Measurements from ENCODE around the gene PER1. TPM values are rescaled to one million over a fixed set of nuclear protein-coding genes. Genes with fewer than 3 reads are reported as not detected.

PER1 gene
- total and polyA plus RNA-seq, 9 of the 15 experiments (the other 6 are each of a cell fraction or from before 2014, with no cell fraction given) = 0.13 to 26.0 (median 3.4) TPM

DNA sequence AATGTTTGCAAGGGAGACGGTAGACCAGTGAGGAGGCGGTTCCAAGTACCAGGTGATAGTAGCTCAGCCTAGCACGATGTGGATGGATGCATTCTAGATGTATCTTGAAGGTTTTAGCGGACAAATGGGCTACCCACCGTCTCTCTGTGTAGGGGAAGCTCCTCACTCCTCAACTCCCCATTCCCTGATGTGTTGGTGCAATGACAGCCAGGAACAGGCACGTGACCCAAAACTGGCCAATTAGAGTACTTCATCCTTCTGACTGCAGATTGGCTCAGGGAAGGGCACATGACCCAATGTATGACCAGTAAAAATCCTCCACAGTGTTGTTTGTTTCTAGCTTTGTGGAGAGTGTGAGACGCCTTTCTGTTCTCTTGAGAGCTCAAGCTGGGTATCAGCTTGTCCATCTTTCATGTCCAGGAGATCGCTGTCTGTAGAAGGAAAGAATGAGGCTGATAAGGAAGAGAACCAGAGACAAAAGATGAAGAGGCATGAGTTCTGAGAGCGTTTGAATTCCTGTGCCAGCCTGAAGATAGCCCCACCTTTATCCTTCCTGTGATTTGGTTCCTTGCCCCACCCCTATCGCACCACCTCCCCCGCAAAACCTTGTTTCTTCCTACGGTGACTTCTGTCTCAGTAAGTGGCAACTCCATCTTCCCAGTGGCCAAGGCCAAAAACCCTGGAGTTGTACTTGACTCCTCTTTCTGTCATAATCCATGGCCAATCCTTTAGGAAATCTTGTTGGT is 40.0 kb upstream of the PER1 start (continued):
- TF ChIP-seq ZNF589 (CRISPR knock-in tag; IDR thresholded peaks at IDR 0.05; ENCODE audit: low read depth) (0 out of 2 replicates have a peak, but pooled peaks have one; percentile 15), NCOA1 (IDR thresholded peaks at IDR 0.05; ENCODE audit: low read depth) (no peak), ELF4 (CRISPR knock-in tag; IDR thresholded peaks at IDR 0.05) (no peak), ZNF384 (IDR thresholded peaks at IDR 0.05; ENCODE audit: low read depth, low read length) (no peak), GATAD2B (IDR thresholded peaks at IDR 0.05; ENCODE audit: borderline replicate concordance) (no peak), HDAC6 (IDR thresholded peaks at IDR 0.05; ENCODE audit: low read depth, low read length) (no peak), ZNF408 (CRISPR knock-in tag; IDR thresholded peaks at IDR 0.05; ENCODE audit: low read depth) (no peak), PTBP1 (IDR thresholded peaks at IDR 0.05; ENCODE audit: low read depth, low read length) (no peak), SIRT6 (IDR thresholded peaks at IDR 0.05; ENCODE audit: low read depth, low read length) (no peak), ARHGAP35 (IDR thresholded peaks at IDR 0.05; ENCODE audit: partially characterized antibody) (no peak), SLC30A9 (CRISPR knock-in tag; IDR thresholded peaks at IDR 0.05) (no peak), SFPQ (IDR thresholded peaks at IDR 0.05; ENCODE audit: low read depth, low read length) (no peak), RBM34 (IDR thresholded peaks at IDR 0.05; ENCODE audit: borderline replicate concordance, insufficient read depth, low read length) (no peak), ZBTB34 (CRISPR knock-in tag; IDR thresholded peaks at IDR 0.05) (no peak), SRSF7 (optimal IDR thresholded peaks at IDR 0.05; ENCODE audit: low read depth, low read length) (no peak), KDM2B (CRISPR knock-in tag; IDR thresholded peaks at IDR 0.05) (no peak), ZSCAN29 (IDR thresholded peaks at IDR 0.05) (no peak), ZNF217 (CRISPR knock-in tag; IDR thresholded peaks at IDR 0.05) (no peak), SMARCC2 (IDR thresholded peaks at IDR 0.05; ENCODE audit: low read depth) (no peak), CREM (IDR thresholded peaks at IDR 0.05; ENCODE audit: low read depth) (no peak), ZFP91 (CRISPR knock-in tag; IDR thresholded peaks at IDR 0.05) (no peak), MCM7 (IDR thresholded peaks at IDR 0.05) (no peak), CHCHD3 (CRISPR knock-in tag; IDR thresholded peaks at IDR 0.05) (no peak)
- TF ChIP-seq, protein P1, sequence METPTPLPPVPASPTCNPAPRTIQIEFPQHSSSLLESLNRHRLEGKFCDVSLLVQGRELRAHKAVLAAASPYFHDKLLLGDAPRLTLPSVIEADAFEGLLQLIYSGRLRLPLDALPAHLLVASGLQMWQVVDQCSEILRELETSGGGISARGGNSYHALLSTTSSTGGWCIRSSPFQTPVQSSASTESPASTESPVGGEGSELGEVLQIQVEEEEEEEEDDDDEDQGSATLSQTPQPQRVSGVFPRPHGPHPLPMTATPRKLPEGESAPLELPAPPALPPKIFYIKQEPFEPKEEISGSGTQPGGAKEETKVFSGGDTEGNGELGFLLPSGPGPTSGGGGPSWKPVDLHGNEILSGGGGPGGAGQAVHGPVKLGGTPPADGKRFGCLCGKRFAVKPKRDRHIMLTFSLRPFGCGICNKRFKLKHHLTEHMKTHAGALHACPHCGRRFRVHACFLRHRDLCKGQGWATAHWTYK (CRISPR knock-in tag; IDR thresholded peaks at IDR 0.05) = 0 out of 2 replicates have a peak, but pooled peaks have one; percentile 36

Measured in K562 (cell line).